WTC11 (cell line): Measurements from ENCODE around the gene CA7. TPM values are rescaled to one million over a fixed set of nuclear protein-coding genes. Genes with fewer than 3 reads are reported as not detected.

ENCODE experiments used
- ATAC-seq: fragments of 200-7000 bp; cut with Tn5 transposase; 2 replicates; pipeline ENCODE4 v1.10.0; 2021; ENCODE audit warnings: mild to moderate bottlenecking, moderate library complexity
- CTCF ChIA-PET: fragments of 300-600 bp; sonication (Branson Sonifier 250); formaldehyde crosslinking; loops from one replicate; lab custom pipeline; 2021; ENCODE audit warnings: antibody characterized with exemption; lab: Charles Lee
- POLR2A ChIA-PET: fragments of 350-600 bp; sonication (Branson Sonifier 250); formaldehyde crosslinking; loops from one replicate; lab custom pipeline; 2021; ENCODE audit warnings: antibody characterized with exemption; lab: Charles Lee
- DNase-seq: peaks from one replicate; pipeline ENCODE4 v3.0.0; 2021; ENCODE audit warnings: low spot score
- H3K27ac Mint-ChIP-seq: 2 replicates; pipeline ENCODE4 v1.8.0; 2021; ENCODE audit warnings: mixed read lengths
- H3K27me3 Mint-ChIP-seq: 2 replicates; pipeline ENCODE4 v1.8.0; 2021; ENCODE audit warnings: low read depth, mild to moderate bottlenecking, moderate library complexity, mixed read lengths
- H3K36me3 Mint-ChIP-seq: 2 replicates; pipeline ENCODE4 v1.8.0; 2021; ENCODE audit warnings: mixed read lengths
- H3K4me1 Mint-ChIP-seq: 2 replicates; pipeline ENCODE4 v1.8.0; 2022; ENCODE audit warnings: mixed read lengths
- H3K4me3 Mint-ChIP-seq: 2 replicates; pipeline ENCODE4 v1.8.0; 2021; ENCODE audit warnings: mild to moderate bottlenecking, moderate library complexity, mixed read lengths
- H3K9me3 Mint-ChIP-seq: 2 replicates; pipeline ENCODE4 v1.8.0; 2021; ENCODE audit warnings: mixed read lengths
- AR ChIP-seq: fragments of 250-450 bp; sonication (Bioruptor Pico); IDR thresholded peaks from 2 replicates; pipeline ENCODE4 v1.9.0; 2021; ENCODE audit warnings: mild to moderate bottlenecking
- ATF3 ChIP-seq: sonication (generic); formaldehyde crosslinking; conservative IDR thresholded peaks from 2 replicates; pipeline ENCODE4 v1.8.1; 2022; ENCODE audit warnings: mild to moderate bottlenecking, missing genetic modification reagents
- CBFB ChIP-seq: sonication (generic); formaldehyde crosslinking; IDR thresholded peaks from 2 replicates; pipeline ENCODE4 v1.8.1; 2022; ENCODE audit warnings: mild to moderate bottlenecking, low read depth, missing genetic modification reagents
- E2F5 ChIP-seq: sonication (generic); formaldehyde crosslinking; IDR thresholded peaks from 2 replicates; pipeline ENCODE4 v1.8.1; 2022; ENCODE audit warnings: mild to moderate bottlenecking, moderate library complexity, missing genetic modification reagents
- ELF4 ChIP-seq: sonication (generic); formaldehyde crosslinking; IDR thresholded peaks from 2 replicates; pipeline ENCODE4 v1.8.1; 2022; ENCODE audit warnings: low read depth, mild to moderate bottlenecking, moderate library complexity, missing genetic modification reagents
- FOXP4 ChIP-seq: sonication (generic); formaldehyde crosslinking; IDR thresholded peaks from 2 replicates; pipeline ENCODE4 v1.8.0; 2022; ENCODE audit warnings: mild to moderate bottlenecking, missing genetic modification reagents
- GRHL2 ChIP-seq: fragments of 250-450 bp; sonication (Bioruptor Pico); IDR thresholded peaks from 2 replicates; pipeline ENCODE4 v1.8.0; 2022; ENCODE audit warnings: mild to moderate bottlenecking, moderate library complexity; ENCODE audit not compliant: insufficient replicate concordance, severe bottlenecking
- GTF2I ChIP-seq: fragments of 250-450 bp; sonication (Bioruptor Pico); conservative IDR thresholded peaks from 2 replicates; pipeline ENCODE4 v1.4.0; 2021; ENCODE audit warnings: mild to moderate bottlenecking
- KAT7 ChIP-seq: sonication (generic); formaldehyde crosslinking; IDR thresholded peaks from 2 replicates; pipeline ENCODE4 v1.8.1; 2023; ENCODE audit warnings: missing genetic modification reagents, mild to moderate bottlenecking, borderline replicate concordance
- MLX ChIP-seq: sonication (generic); formaldehyde crosslinking; IDR thresholded peaks from 2 replicates; pipeline ENCODE4 v1.8.1; 2023; ENCODE audit warnings: mild to moderate bottlenecking, missing genetic modification reagents, moderate library complexity
- NFATC4 ChIP-seq: fragments of 250-450 bp; sonication (Bioruptor Pico); IDR thresholded peaks from 2 replicates; pipeline ENCODE4 v1.9.0; 2021; ENCODE audit warnings: mild to moderate bottlenecking
- NFYB ChIP-seq: sonication (generic); formaldehyde crosslinking; conservative IDR thresholded peaks from 2 replicates; pipeline ENCODE4 v1.8.0; 2022; ENCODE audit warnings: low read depth, missing genetic modification reagents
- NR1H2 ChIP-seq: sonication (generic); formaldehyde crosslinking; IDR thresholded peaks from 2 replicates; pipeline ENCODE4 v1.9.0; 2021; ENCODE audit warnings: mild to moderate bottlenecking, moderate library complexity, missing genetic modification reagents
- RORB ChIP-seq: fragments of 250-450 bp; sonication (Bioruptor Pico); IDR thresholded peaks from 2 replicates; pipeline ENCODE4 v1.9.0; 2021; ENCODE audit warnings: mild to moderate bottlenecking
- SP1 ChIP-seq: sonication (generic); formaldehyde crosslinking; conservative IDR thresholded peaks from 2 replicates; pipeline ENCODE4 v1.8.1; 2022; ENCODE audit warnings: missing genetic modification reagents
- STAT6 ChIP-seq: sonication (generic); formaldehyde crosslinking; conservative IDR thresholded peaks from 2 replicates; pipeline ENCODE4 v1.8.1; 2023; ENCODE audit warnings: mild to moderate bottlenecking, low read depth, missing genetic modification reagents, moderate library complexity
- TCF7 ChIP-seq: sonication (generic); formaldehyde crosslinking; IDR thresholded peaks from 2 replicates; pipeline ENCODE4 v1.8.0; 2022; ENCODE audit warnings: mild to moderate bottlenecking, low read depth, missing genetic modification reagents, moderate library complexity
- TEAD1 ChIP-seq: sonication (generic); formaldehyde crosslinking; IDR thresholded peaks from 2 replicates; pipeline ENCODE4 v1.8.0; 2022; ENCODE audit warnings: mild to moderate bottlenecking, missing genetic modification reagents
- ZNF423 ChIP-seq: fragments of 250-450 bp; sonication (Bioruptor Pico); IDR thresholded peaks from 2 replicates; pipeline ENCODE4 v2.1.2; 2022; ENCODE audit warnings: mild to moderate bottlenecking, moderate library complexity
- ZNF532 ChIP-seq: fragments of 250-450 bp; sonication (Bioruptor Pico); IDR thresholded peaks from 2 replicates; pipeline ENCODE4 v1.9.0; 2021; ENCODE audit warnings: mild to moderate bottlenecking, borderline replicate concordance
- ZSCAN18 ChIP-seq: fragments of 250-450 bp; sonication (Bioruptor Pico); IDR thresholded peaks from 2 replicates; pipeline ENCODE4 v2.1.2; 2022; ENCODE audit warnings: mild to moderate bottlenecking, moderate library complexity
- total RNA-seq: library from RNA; stranded (reverse); gene quantifications from 3 replicates; pipeline ENCODE4 v1.2.3, GENCODE V29; 2021

CA7 gene
- total RNA-seq, 1 experiment from 2014 or later, result 1.6 TPM

GRCh38 chr16:66810391-66810790 lies 33.8 kb upstream of the CA7 start:
- ATAC-seq (peak; percentile 32; the same call in 1 of the 2 replicates), DNase-seq (no peak)
- no peaks in the 10 kb centered on the region for H3K9me3 Mint-ChIP-seq
- H3K36me3 Mint-ChIP-seq, result peaks cover 71% of the 10 kb centered on the region
- TF ChIP-seq RORB (no peak), CBFB (no peak), MLX (CRISPR knock-in tag) (no peak), ATF3 (CRISPR knock-in tag) (no peak), ELF4 (no peak), AR (CRISPR knock-in tag) (no peak), STAT6 (CRISPR knock-in tag) (no peak)
- ChIA-PET POLR2A (no interaction called here), CTCF (interaction anchor here (0.9 to 1.7 kb wide), 3 partner anchors 20 to 70 kb away, joined by 3 to 6 read pairs (median 4); partner anchors contain the start of gene NAE1)
- no peak overlapping the region for H3K4me3 Mint-ChIP-seq
- H3K27ac Mint-ChIP-seq, result no peak overlapping the region
- no peaks in the 10 kb centered on the region for H3K27me3 Mint-ChIP-seq
- H3K4me1 Mint-ChIP-seq, result no peaks in the 10 kb centered on the region

- Mint-ChIP-seq H3K36me3 (peaks cover 69% of the 10 kb centered on the region), H3K9me3 (no peaks in the 10 kb centered on the region), H3K27me3 (no peaks in the 10 kb centered on the region), H3K4me3 (no peak overlapping the region), H3K4me1 (no peaks in the 10 kb centered on the region), H3K27ac (no peak overlapping the region)
- ChIA-PET CTCF (interaction anchor here (1.0 to 1.7 kb wide), 2 partner anchors 19 to 57 kb away, joined by 4 to 6 read pairs; partner anchors contain the start of gene NAE1), POLR2A (no interaction called here)
- DNase-seq (no peak), ATAC-seq (no peak)
- TF ChIP-seq NFYB (CRISPR knock-in tag) (no peak), ZSCAN18 (CRISPR knock-in tag) (no peak), ZNF423 (CRISPR knock-in tag) (no peak), FOXP4 (CRISPR knock-in tag) (no peak), SP1 (CRISPR knock-in tag) (no peak), ZNF532 (CRISPR knock-in tag) (no peak), NR1H2 (CRISPR knock-in tag) (no peak), GRHL2 (CRISPR knock-in tag) (no peak), TEAD1 (no peak), KAT7 (no peak), E2F5 (CRISPR knock-in tag) (no peak), NFATC4 (CRISPR knock-in tag) (no peak), GTF2I (no peak), TCF7 (CRISPR knock-in tag) (no peak)
These were observed 33.2 kb upstream of the CA7 start for GRCh38 chr16:66811043-66811442.
